Measurements from ENCODE around the gene TRIM47. TPM values are rescaled to one million over a fixed set of nuclear protein-coding genes. Genes with fewer than 3 reads are reported as not detected.

Gene TRIM47
- total and polyA plus RNA-seq, 2 experiments from 2014 or later: 7.2 to 9.9 TPM

GRCh38 chr17:75843577-75844529 lies 34.5 kb downstream of the TRIM47 start, which contains the start of gene UNC13D:
Gene UNC13D (minus strand): TSS chr17:75844404. CDS start chr17:75844337, 67 bp downstream.
- no peaks in the 10 kb centered on the region for H3K79me2 ChIP-seq (replicated peaks; ENCODE audit: insufficient read depth)
- no peak for DNase-seq (ENCODE audit: low spot score)
- no peak within 1 kb of the TSS for H3K27ac Mint-ChIP-seq
- TF ChIP-seq, protein P1, sequence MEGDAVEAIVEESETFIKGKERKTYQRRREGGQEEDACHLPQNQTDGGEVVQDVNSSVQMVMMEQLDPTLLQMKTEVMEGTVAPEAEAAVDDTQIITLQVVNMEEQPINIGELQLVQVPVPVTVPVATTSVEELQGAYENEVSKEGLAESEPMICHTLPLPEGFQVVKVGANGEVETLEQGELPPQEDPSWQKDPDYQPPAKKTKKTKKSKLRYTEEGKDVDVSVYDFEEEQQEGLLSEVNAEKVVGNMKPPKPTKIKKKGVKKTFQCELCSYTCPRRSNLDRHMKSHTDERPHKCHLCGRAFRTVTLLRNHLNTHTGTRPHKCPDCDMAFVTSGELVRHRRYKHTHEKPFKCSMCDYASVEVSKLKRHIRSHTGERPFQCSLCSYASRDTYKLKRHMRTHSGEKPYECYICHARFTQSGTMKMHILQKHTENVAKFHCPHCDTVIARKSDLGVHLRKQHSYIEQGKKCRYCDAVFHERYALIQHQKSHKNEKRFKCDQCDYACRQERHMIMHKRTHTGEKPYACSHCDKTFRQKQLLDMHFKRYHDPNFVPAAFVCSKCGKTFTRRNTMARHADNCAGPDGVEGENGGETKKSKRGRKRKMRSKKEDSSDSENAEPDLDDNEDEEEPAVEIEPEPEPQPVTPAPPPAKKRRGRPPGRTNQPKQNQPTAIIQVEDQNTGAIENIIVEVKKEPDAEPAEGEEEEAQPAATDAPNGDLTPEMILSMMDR (conservative IDR thresholded peaks at IDR 0.05; ENCODE audit: low read depth in 2 of 2): no peak
- TF ChIP-seq CREB1 (CRISPR knock-in tag; IDR thresholded peaks at IDR 0.05; ENCODE audit: low read depth): no peak
- TF ChIP-seq EZH2phosphoT487 (IDR thresholded peaks at IDR 0.05; ENCODE audit: unreplicated experiment): no peak
- TF ChIP-seq ZNF331 (CRISPR knock-in tag; IDR thresholded peaks at IDR 0.05; ENCODE audit: low read depth): no peak
- TF ChIP-seq, protein P2, sequence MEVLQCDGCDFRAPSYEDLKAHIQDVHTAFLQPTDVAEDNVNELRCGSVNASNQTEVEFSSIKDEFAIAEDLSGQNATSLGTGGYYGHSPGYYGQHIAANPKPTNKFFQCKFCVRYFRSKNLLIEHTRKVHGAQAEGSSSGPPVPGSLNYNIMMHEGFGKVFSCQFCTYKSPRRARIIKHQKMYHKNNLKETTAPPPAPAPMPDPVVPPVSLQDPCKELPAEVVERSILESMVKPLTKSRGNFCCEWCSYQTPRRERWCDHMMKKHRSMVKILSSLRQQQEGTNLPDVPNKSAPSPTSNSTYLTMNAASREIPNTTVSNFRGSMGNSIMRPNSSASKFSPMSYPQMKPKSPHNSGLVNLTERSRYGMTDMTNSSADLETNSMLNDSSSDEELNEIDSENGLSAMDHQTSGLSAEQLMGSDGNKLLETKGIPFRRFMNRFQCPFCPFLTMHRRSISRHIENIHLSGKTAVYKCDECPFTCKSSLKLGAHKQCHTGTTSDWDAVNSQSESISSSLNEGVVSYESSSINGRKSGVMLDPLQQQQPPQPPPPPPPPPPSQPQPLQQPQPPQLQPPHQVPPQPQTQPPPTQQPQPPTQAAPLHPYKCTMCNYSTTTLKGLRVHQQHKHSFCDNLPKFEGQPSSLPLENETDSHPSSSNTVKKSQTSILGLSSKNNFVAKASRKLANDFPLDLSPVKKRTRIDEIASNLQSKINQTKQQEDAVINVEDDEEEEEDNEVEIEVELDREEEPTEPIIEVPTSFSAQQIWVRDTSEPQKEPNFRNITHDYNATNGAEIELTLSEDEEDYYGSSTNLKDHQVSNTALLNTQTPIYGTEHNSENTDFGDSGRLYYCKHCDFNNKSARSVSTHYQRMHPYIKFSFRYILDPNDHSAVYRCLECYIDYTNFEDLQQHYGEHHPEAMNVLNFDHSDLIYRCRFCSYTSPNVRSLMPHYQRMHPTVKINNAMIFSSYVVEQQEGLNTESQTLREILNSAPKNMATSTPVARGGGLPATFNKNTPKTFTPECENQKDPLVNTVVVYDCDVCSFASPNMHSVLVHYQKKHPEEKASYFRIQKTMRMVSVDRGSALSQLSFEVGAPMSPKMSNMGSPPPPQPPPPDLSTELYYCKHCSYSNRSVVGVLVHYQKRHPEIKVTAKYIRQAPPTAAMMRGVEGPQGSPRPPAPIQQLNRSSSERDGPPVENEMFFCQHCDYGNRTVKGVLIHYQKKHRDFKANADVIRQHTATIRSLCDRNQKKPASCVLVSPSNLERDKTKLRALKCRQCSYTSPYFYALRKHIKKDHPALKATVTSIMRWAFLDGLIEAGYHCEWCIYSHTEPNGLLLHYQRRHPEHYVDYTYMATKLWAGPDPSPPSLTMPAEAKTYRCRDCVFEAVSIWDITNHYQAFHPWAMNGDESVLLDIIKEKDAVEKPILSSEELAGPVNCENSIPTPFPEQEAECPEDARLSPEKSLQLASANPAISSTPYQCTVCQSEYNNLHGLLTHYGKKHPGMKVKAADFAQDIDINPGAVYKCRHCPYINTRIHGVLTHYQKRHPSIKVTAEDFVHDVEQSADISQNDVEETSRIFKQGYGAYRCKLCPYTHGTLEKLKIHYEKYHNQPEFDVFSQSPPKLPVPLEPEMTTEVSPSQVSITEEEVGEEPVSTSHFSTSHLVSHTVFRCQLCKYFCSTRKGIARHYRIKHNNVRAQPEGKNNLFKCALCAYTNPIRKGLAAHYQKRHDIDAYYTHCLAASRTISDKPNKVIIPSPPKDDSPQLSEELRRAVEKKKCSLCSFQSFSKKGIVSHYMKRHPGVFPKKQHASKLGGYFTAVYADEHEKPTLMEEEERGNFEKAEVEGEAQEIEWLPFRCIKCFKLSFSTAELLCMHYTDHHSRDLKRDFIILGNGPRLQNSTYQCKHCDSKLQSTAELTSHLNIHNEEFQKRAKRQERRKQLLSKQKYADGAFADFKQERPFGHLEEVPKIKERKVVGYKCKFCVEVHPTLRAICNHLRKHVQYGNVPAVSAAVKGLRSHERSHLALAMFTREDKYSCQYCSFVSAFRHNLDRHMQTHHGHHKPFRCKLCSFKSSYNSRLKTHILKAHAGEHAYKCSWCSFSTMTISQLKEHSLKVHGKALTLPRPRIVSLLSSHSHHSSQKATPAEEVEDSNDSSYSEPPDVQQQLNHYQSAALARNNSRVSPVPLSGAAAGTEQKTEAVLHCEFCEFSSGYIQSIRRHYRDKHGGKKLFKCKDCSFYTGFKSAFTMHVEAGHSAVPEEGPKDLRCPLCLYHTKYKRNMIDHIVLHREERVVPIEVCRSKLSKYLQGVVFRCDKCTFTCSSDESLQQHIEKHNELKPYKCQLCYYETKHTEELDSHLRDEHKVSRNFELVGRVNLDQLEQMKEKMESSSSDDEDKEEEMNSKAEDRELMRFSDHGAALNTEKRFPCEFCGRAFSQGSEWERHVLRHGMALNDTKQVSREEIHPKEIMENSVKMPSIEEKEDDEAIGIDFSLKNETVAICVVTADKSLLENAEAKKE (CRISPR knock-in tag; IDR thresholded peaks at IDR 0.05): no peak
- TF ChIP-seq ZNF114 (CRISPR knock-in tag; IDR thresholded peaks at IDR 0.05): no peak
- H3K4me1 ChIP-seq (ENCODE audit: insufficient read depth): peaks cover 10% of the 10 kb centered on the region
- peaks cover 31% of the 10 kb centered on the region for H3K36me3 Mint-ChIP-seq (ENCODE audit: low read depth)
- no peak within 1 kb of the TSS for H3K4me3 Mint-ChIP-seq
- no peak within 1 kb of the TSS for H3K4me2 ChIP-seq
- H3K27me3 Mint-ChIP-seq (ENCODE audit: insufficient read depth, low read depth, poor library complexity): peaks cover 8% of the 10 kb centered on the region
- H3K9me3 Mint-ChIP-seq: no peaks in the 10 kb centered on the region
- H3K4me3 ChIP-seq: no peak within 1 kb of the TSS
- H3K27ac ChIP-seq (ENCODE audit: low read depth): no peak within 1 kb of the TSS
- no peaks in the 10 kb centered on the region for H3K9me2 ChIP-seq (ENCODE audit: insufficient read depth)
- H3K4me1 Mint-ChIP-seq: peaks cover 13% of the 10 kb centered on the region
- 0 out of 2 replicates have a peak, but pooled peaks cover 8% of the 10 kb centered on the region for H3K36me3 ChIP-seq (ENCODE audit: insufficient read depth)
- no peak; the same call in 2 of the 3 replicates for ATAC-seq
- 0 out of 2 replicates have a peak, but pooled peaks cover 10% of the 10 kb centered on the region for H3F3A ChIP-seq (replicated peaks; ENCODE audit: low read depth)
- no peak within 1 kb of the TSS for H2AFZ ChIP-seq
- no peaks in the 10 kb centered on the region for H3K27me3 ChIP-seq (ENCODE audit: insufficient read depth)
- H4K20me1 ChIP-seq (replicated peaks; ENCODE audit: insufficient read depth): no peaks in the 10 kb centered on the region

All from GM23338 (cell line).